Epithelial cell of esophagus (primary cell): ENCODE data around the gene DBNL.

Experiments used
- DNase-seq: peaks from one replicate; pipeline ENCODE4 v3.0.0; 2010; ENCODE audit warnings: low read depth
- H3K4me3 ChIP-seq: 2 replicates; pipeline ENCODE4 v1.5.1; 2011; ENCODE audit warnings: mild to moderate bottlenecking, low read length, control low read depth
- TF ChIP-seq, protein P1 (sequence below): IDR thresholded peaks from 2 replicates; pipeline ENCODE4 v1.5.1; 2011; ENCODE audit warnings: low read depth, mild to moderate bottlenecking, low read length, control low read depth, inconsistent platforms; ENCODE audit not compliant: insufficient read depth; ENCODE audit errors: missing control alignments

Gene DBNL

DNA sequence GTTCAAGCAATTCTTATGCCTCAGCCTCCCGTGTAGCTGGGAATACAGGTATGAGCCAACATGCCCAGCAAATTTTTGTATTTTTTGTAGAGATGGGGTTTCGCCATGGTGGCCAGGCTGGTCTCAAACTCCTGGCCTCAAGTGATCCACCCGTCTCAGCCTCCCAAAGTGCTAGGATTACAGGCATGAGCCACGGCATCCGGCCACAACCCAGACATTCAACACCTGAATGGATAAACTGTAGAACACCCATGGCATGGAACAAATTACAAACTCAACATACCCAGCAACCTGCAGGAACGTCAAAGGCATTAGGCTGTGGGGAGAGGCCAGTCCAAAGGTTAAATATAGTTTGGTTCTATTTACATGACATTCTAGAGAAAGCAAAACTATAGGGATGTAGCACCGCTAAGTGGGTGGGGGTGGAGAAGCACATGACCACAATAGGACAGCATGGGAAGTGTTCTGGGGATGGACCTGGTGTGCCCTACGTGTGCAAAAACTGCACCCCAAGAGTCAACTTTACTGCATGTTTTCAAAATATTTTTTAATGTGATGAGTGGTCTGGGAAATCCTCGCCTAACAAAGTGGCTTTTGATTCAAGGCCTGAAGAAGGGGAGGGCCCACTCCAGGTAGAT is 27.3 kb downstream of the DBNL start:
- TF ChIP-seq, protein P1, sequence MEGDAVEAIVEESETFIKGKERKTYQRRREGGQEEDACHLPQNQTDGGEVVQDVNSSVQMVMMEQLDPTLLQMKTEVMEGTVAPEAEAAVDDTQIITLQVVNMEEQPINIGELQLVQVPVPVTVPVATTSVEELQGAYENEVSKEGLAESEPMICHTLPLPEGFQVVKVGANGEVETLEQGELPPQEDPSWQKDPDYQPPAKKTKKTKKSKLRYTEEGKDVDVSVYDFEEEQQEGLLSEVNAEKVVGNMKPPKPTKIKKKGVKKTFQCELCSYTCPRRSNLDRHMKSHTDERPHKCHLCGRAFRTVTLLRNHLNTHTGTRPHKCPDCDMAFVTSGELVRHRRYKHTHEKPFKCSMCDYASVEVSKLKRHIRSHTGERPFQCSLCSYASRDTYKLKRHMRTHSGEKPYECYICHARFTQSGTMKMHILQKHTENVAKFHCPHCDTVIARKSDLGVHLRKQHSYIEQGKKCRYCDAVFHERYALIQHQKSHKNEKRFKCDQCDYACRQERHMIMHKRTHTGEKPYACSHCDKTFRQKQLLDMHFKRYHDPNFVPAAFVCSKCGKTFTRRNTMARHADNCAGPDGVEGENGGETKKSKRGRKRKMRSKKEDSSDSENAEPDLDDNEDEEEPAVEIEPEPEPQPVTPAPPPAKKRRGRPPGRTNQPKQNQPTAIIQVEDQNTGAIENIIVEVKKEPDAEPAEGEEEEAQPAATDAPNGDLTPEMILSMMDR = no peak
- H3K4me3 ChIP-seq = no peak overlapping the region
- no peak for DNase-seq

DNA sequence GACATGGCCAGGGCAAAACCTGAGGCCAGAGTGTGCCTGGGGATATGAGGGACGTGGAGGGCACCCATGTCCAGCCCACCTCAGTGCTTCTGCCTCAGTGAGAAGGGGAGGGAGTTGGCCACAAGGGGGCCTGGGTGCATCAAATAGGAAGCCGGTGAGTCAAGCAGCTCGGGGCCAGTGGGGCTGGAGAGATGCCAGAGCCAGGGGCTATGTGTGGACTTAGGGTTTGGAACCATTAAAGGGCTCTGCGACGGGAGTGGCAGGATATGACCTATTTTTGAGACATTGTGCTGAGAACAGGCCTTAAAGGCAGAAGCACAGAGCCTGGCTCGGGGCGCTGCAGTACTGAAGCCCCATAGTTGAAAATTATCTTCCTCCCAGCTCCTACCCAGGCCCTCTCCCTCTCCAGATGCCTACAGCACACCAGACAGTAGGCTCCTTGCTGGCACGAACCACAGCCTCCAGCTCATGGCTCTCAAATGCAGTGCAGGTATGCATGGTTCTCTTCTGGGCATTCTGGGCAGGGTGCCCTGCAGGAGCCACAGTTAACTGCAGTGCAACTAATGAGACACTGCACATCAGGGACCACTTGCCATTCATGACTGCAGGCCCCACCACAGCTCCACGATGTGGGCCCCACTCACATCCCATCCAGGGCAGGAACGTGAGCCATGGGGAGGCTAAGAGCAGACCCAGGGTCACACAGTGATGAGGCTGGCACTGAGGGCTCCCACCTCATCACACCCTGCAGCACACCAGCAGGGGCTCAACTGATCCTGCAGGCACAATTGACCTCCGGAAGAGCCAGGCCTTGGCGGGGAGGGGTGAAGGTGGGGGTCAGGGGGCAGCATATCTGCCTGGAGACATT is 28.1 kb downstream of the DBNL start:
- TF ChIP-seq, protein P1 = peak; percentile 72
- DNase-seq = peak; percentile 90
- no peak overlapping the region for H3K4me3 ChIP-seq

DNA sequence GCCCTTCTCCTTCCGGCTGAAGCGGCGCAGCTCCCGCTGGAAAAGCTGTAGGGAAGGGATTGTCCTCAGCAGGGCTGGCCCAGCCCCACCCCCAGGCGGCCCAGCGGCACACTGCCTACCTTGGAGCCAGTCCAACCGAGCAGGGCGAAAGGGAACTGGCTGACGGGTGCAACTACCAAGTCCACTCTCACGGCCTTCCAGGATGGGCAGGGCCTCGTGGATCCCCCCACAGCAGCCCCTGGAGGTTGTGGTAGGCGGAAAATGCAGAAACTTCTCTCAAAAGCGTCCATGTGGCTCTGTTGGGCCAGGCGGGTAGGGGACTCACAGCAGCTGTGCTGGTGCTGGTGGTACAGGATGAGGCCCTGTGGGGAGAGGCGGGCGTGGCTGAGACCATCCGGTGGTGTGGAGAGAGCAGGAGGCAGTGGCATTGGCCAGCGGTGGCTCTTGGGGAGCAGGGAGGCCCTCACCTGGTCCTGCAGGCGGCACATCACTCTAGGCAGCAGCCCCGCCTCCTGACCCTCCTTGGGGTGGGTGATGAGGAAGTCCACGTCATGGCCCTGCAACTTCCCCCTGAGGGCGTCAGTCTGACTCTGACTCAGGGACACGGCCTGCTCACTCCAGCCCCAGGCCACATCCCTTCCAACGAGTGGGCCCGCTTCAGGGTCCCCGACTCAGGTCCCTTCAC is 29.3 kb downstream of the DBNL start:
- TF ChIP-seq, protein P1 = no peak
- peak; percentile 72 for DNase-seq
- no peak overlapping the region for H3K4me3 ChIP-seq

DNA sequence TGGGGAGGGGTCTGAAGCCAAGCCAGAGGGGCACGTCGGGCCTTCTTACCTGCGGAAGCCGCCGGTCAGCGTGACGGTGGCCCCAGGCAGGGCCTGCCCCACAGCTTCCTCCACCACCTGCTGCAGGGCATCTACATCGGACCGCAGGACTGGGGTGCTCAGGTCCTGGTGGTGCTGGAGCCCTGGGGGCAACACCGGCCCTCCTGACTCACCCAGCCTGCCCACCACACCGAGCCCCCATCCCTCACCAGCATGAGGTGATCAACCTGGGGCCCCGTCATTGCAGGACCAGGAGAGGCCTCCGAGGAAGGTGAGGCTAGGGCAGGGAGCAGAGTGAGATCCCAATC is 29.8 kb downstream of the DBNL start:
- DNase-seq = no peak
- H3K4me3 ChIP-seq = no peak overlapping the region
- TF ChIP-seq, protein P1 = no peak

DNA sequence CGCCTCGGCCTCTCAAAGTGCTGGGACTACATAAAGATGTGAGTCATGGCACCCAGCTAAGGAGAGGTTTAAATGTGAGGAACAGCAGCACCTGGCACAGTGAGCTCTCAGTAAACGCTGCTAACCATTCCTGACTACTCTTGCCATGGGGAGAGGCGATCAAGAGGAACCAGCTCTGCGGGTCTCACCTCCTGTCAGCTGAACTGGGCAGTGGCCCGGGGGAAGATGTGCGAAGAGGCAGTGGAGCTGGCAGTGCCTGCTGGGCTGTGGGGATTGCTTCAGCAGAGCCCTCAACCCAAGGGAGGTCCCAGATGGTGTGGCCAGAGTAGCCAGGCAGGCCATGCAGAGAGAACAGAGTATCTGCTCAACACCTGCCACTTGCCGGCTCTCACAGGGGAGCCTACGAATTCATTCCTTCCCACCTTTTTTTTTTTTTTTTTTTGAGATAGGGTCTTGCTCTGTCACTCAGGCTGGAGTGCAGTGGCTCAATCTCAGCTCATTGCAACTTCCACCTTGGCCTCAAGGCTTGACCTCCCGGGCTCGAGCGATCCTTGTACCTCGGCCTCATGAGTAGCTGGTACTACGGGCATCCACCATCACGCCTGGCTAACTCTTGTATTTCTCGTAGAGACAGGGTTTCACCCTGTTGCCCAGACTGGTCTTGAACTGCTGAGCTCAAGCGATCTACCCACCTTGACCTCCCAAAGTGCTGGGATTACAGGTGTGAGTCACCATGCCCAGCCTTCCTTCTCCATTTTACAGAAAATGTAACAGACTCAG is 31.0 kb downstream of the DBNL start:
- DNase-seq = peak; percentile 81
- no peak overlapping the region for H3K4me3 ChIP-seq
- TF ChIP-seq, protein P1 = no peak

DNA sequence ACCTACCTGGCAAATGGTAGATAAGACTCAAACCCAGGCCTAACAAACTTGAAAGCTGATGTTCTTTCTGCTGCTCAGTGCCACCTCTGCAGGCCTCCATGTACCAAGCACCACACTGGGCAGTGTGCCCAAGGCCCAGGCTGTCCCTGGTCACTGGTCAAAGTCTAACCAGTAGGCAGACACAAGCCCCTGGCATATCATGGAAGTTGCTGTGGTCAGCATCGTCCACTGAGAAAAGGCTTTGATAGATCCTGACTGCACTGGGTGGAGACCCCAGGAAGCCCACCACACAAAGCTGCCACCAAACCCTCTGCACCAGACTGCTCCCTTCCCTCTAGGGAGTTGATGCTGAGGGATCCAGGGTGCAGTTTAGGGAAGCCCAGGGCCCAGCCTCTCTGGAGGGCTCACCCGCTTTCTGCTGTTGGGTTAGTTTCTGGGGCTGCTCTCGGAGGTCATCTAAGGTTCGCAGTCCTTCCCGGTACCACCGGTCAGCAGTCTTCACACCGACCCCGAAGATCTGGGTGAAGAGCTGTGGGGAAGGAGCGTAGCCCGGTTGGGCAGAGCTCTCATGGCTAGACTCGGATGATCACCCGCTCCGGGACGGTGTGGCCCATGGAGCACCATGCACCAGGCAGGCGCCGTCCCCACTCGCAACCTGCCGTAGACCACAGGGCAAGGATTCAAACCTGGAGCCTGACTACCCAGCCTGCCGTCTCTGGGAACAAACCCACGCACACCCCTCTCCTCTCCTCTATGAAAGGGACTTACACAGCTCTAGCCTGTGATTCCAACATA is 31.8 kb downstream of the DBNL start:
- H3K4me3 ChIP-seq = no peak overlapping the region
- no peak for DNase-seq
- TF ChIP-seq, protein P1 = no peak
